Stimulated activated CD4-positive, alpha-beta T cell treated with anti-CD3 and anti-CD28 coated beads, TNF-alpha, amount 100 ng/mL, for 48 hours (primary cell): Measurements from ENCODE around the gene ELF4.
A peak's percentile ranks its signal among the peaks of the same experiment; 100 is the strongest.

ENCODE experiments used
- DNase-seq, 3 donors: peaks; one replicate each; pipeline ENCODE4 v3.0.0-alpha.2; 2020; ENCODE audit warnings: low read depth in 3 of 3

ELF4 gene

DNA sequence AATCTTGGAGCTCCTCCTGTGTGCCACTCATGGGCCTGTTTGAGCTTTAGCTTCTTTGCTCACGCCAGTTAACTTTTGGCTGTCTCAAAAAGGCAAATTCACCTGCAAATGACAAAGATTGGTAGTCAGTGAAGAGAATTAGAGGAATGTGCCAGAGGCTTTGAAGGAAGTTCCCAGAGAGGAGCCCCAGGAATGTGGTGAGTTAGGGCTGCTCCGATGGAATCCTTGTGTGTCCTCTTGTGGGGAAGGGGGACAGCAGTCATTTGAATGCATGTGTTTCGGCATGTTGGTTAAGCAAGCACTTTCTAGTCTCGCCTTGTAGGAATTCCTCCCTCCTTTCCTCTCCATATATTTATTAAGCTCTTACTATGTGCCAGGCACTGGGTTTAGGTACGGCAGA lies 62.9 kb downstream of the ELF4 start:
- no peak for DNase-seq

- DNase-seq: no peak
Measured at GRCh38 chrX:130039847-130040246, 70.5 kb downstream of the ELF4 start.

GRCh38 chrX:130034178-130034577 lies 76.1 kb downstream of the ELF4 start:
- DNase-seq: no peak

DNA sequence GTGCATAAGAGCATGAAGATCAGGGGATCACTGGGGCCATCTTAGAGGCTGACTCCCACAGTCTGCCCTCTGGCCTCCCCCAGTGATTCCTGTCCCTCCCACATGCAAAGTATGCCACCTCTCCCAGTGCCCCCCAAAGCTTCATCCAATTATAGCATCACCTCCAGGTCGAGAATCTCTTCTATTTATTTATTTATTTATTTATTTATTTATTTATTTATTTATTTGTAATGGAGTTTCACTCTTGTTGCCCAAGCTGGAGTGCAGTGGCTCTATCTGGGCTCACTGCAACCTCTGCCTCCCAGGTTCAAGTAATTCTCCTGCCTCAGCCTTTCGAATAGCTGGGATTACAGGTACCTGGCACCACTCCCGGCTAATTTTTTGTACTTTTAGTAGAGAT lies 77.7 kb downstream of the ELF4 start:
- no peak for DNase-seq

- no peak for DNase-seq
Measured at GRCh38 chrX:130030826-130031225, 79.5 kb downstream of the ELF4 start.

- peak in 2 of 3 donors; percentile 18 to 33 for DNase-seq
Measured at GRCh38 chrX:130028196-130028595, 82.1 kb downstream of the ELF4 start.

DNA sequence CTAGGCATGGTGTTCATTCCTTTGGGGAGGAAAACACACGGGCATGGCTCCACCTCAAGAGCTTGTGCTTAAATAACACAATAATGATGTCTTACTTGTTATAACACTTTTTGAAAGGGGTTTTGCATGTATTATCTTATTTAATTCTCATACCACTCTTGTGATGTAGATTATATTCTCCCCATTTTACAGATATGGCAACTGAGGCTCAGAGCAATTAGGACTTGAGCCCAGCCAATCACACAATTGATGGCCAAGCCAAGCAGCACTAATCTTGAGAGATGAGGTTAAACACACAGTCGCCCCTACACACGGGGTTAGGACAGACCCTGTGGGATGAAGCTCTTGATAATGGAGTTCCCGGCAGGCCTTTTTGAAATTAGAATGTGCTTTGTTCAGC lies 82.7 kb downstream of the ELF4 start:
- no peak for DNase-seq

DNA sequence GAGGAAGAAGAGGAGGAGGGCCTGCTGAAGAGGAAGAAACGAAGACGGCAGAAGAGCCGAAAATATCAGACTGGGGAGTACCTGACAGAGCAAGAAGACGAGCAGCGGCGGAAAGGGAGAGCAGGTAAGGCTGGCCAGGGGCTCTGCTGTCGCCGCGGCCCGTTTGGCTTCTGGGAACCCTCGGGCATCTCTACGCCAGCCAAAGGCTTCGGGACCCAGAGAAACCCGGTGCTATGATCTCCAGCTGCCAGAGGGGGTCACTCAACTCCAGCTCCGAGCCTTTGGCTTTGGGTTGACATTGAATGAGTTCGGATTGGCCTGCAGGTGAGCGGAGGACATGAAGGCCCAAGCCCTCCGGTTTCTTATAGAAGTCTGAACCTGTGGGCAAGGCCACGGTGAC lies 85.0 kb downstream of the ELF4 start:
- DNase-seq: no peak

- peak; percentile 36 to 60 (median 53) for DNase-seq
Measured at GRCh38 chrX:130024127-130024526, 86.2 kb downstream of the ELF4 start.

GRCh38 chrX:130020661-130021324 lies 89.5 kb downstream of the ELF4 start:
- no peak for DNase-seq

DNA sequence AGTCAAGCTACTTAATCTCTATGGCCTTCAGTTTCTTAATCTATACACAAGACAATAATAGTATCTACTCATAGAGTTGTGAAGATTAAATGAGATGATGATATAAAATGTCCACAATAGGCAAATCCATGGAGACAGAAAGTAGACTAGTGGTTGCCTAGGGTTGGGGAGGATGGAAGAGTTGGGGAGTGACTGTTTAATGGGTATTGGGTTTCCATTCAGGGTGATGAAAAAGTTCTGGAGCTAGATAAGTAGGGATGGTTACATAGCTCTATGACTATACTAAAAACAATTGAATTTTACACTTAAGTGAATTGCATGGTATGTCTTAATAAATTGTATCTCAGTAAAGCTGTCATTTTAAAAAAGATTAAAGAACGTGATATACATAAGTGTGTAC lies 92.2 kb downstream of the ELF4 start:
- DNase-seq: no peak

GRCh38 chrX:130015181-130015580 lies 95.1 kb downstream of the ELF4 start:
- no peak for DNase-seq
